Kidney (tissue), 14 donors: ENCODE results near the gene VWA8. TPM values are rescaled to one million over a fixed set of nuclear protein-coding genes. Genes with fewer than 3 reads are reported as not detected.
A peak's percentile ranks its signal among the peaks of the same experiment; 100 is the strongest.

Experiments
- DNase-seq, 5 donors: peaks; one replicate each; pipeline ENCODE4 v3.0.0-alpha.2; 2013 to 2020
- FAIRE-seq: peaks from 2 replicates; lab custom pipeline; 2012; peaks lifted over from hg19 to GRCh38; lab: Jason Lieb, UNC
- H3K27ac ChIP-seq, 2 donors: one replicate each; pipeline ENCODE4 v1.7.0; 2013; ENCODE audit warnings: low read depth in 2 of 2, low read length in 2 of 2, inconsistent platforms in 1 of 2
- H3K27me3 ChIP-seq: one replicate; pipeline ENCODE4 v1.7.1; 2013; ENCODE audit warnings: low read length, inconsistent platforms; ENCODE audit not compliant: control insufficient read depth, insufficient read depth
- H3K36me3 ChIP-seq, 3 donors: one replicate each; pipeline versions ENCODE4 v1.7.0 to v1.7.1; 2013; ENCODE audit warnings: low read length in 3 of 3, control low read depth in 1 of 3, inconsistent platforms in 1 of 3; ENCODE audit not compliant: insufficient read depth in 3 of 3, control insufficient read depth in 2 of 3
- H3K4me1 ChIP-seq, 3 donors: one replicate each; pipeline versions ENCODE4 v1.7.0 to v1.7.1; 2013; ENCODE audit warnings: low read length in 3 of 3, inconsistent platforms in 1 of 3, low read depth in 1 of 3; ENCODE audit not compliant: control insufficient read depth in 2 of 3, insufficient read depth in 2 of 3
- H3K4me3 ChIP-seq, 3 donors: one replicate each; pipeline versions ENCODE4 v1.7.0 to v1.8.1; 2013; ENCODE audit warnings: low read length in 3 of 3, control low read depth in 1 of 3, inconsistent platforms in 1 of 3
- H3K9ac ChIP-seq, 3 donors: one replicate each; pipeline versions ENCODE4 v1.7.0 to v1.7.1; 2013; ENCODE audit warnings: low read length in 3 of 3, control low read depth in 1 of 3, inconsistent platforms in 1 of 3
- H3K9me3 ChIP-seq, 3 donors: one replicate each; pipeline versions ENCODE4 v1.7.0 to v1.7.1; 2013; ENCODE audit warnings: low read length in 3 of 3, control low read depth in 1 of 3, inconsistent platforms in 1 of 3; ENCODE audit not compliant: control insufficient read depth in 2 of 3, insufficient read depth in 1 of 3
- CTCF ChIP-seq: IDR thresholded peaks from 3 replicates; pipeline ENCODE4 v1.5.1; 2012; ENCODE audit warnings: mild to moderate bottlenecking, moderate library complexity, borderline replicate concordance; ENCODE audit not compliant: insufficient read depth; ENCODE audit errors: extremely low read depth
- intact Hi-C: fragments of 100-400 bp; cut with DNase I; formaldehyde crosslinking; loops from one replicate; pipeline ENCODE4 v1.11.1; 2022
- polyA plus RNA-seq: library from polyadenylated mRNA; stranded (reverse); fragments of 350-450 nt; fragmentation: Illumina TruSeq; extraction: RNeasy Lipid Tissue Mini Kit (QIAGEN cat#74804); gene quantifications from one replicate; pipeline ENCODE4 v1.2.3, GENCODE V29; 2014; ENCODE audit warnings: low read depth, low replicate concordance; ENCODE audit not compliant: insufficient read depth
- total RNA-seq: library from RNA; stranded (reverse); fragmentation: NEBNext Ultra II Directional; extraction: Animal tissue kit (Norgen Biotek cat#: 25700); gene quantifications from one replicate; pipeline ENCODE4 v1.2.1, GENCODE V29; 2021
- donor health status: control.
- donor health status: control.
- donor health status: control.
- donor health status: control.
- donor health status: control.
- donor health status: DM: yes; HTN: yes; CAD: no.
- donor health status: Normal renal cell carcinoma (clear cell type).

Gene VWA8
- total and polyA plus RNA-seq, 2 donors from 2014 or later, result 6.4 to 21.3 TPM

- DNase-seq (no peak), FAIRE-seq (peak; percentile 3)
- Histone ChIP-seq H3K9me3 (no peaks in the 10 kb centered on the region), H3K27ac (no peak overlapping the region), H3K4me1 (no peaks in the 10 kb centered on the region), H3K9ac (no peak overlapping the region), H3K4me3 (no peak overlapping the region), H3K27me3 (no peaks in the 10 kb centered on the region), H3K36me3 (peaks cover 0 to 7% (median 1%) of the 10 kb centered on the region in 3 donors)
- intact Hi-C loops, result no loop called here
- no peak for TF ChIP-seq CTCF
These were observed 363.4 kb downstream of the VWA8 start for GRCh38 chr13:41597348-41598041.

GRCh38 chr13:41596190-41596589, 364.7 kb downstream of the VWA8 start:
- peaks cover 0 to 7% (median 0%) of the 10 kb centered on the region in 3 donors for H3K36me3 ChIP-seq
- DNase-seq, result peak in 2 of 5 donors; percentile 39 to 75
- TF ChIP-seq CTCF, result no peak
- FAIRE-seq, result peak; percentile 6
- no peaks in the 10 kb centered on the region for H3K27me3 ChIP-seq
- H3K9me3 ChIP-seq, result no peaks in the 10 kb centered on the region
- H3K27ac ChIP-seq, result no peak overlapping the region
- intact Hi-C loops, result no loop called here
- no peak overlapping the region for H3K9ac ChIP-seq
- H3K4me1 ChIP-seq, result no peaks in the 10 kb centered on the region
- H3K4me3 ChIP-seq, result no peak overlapping the region

- intact Hi-C loops, result no loop called here
- TF ChIP-seq CTCF, result no peak
- Histone ChIP-seq H3K4me1 (no peaks in the 10 kb centered on the region), H3K27ac (no peak overlapping the region), H3K36me3 (peaks cover 0 to 2% (median 0%) of the 10 kb centered on the region in 3 donors), H3K9ac (no peak overlapping the region), H3K9me3 (no peaks in the 10 kb centered on the region), H3K27me3 (no peaks in the 10 kb centered on the region), H3K4me3 (no peak overlapping the region)
- FAIRE-seq (no peak), DNase-seq (no peak)
These were observed 365.6 kb downstream of the VWA8 start for GRCh38 chr13:41595298-41595697.
